Measurements from ENCODE around the gene LY86.

LY86 gene

DNA sequence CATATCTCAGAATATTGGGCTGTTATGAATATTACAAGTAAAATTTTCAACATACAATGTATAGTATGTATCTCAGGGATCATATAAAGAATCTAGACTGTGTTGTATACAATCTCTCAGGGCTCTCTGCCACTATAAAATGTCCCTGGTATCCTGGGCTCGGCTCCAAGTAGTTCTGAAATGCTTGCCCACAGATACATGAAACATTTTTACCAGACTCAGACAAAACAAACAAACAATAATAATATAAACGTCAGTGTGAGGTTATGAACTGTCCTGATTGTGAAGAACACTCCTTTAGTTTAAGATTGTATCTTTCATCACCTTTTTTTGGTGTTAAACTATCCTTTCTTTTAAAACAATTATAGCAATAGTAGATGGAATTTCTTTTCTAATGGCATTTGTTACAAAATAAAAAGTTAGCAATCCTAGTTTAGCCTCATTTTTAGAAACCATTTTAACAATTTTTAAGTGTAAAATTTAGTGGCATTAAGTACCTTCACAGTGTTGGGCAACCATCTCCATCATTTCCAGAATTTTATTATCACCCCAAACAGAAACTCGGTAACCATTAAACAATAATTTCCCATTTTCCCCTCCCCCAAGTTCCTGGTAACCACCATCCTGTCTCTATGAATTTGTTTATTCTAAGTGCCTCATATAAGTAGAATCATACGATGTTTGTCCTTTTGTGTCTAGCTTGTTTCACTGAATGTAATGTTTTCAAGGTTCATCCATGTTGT lies 17.4 kb upstream of the LY86 start:
- DNase-seq (ENCODE audit: low read depth, low spot score), result no peak

DNA sequence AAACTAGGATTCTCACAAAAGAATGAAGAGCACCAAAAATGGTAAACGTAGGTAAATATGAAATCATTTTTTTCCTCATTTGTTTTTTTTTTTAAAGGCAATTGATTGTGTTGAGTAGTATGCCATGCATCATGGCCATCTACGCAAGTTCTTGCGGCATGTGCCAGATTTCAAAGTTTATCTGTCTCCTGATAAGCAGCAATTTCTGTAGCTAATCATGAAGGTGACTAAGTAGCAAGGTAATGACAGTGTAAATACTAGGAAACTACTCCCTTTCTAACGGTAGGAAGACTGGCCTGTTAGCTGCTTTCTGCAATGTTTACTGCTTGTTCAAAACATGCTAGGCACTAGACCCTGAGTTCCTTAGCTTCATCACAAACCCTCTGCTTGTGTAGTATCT lies 13.4 kb upstream of the LY86 start:
- DNase-seq (ENCODE audit: low read depth, low spot score), result no peak

DNA sequence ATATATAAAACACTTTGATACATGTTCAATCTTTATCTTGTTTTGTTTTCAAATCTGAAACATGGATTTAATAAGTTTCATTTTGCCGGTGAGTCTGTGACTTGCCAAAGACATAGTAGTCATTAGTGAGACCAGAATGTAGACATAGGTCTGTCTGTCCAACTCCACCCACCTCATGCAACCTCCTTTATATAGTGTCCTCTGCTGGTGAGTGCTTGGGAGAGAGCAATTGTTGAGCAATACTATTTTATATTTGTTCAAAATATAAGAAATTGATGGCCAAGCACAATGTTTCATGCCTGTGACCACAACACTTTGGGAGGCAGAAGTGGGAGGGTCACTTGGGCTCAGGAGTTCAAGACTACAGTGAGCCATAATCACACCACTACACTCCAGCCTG lies 10.8 kb upstream of the LY86 start:
- DNase-seq (ENCODE audit: low read depth, low spot score), result no peak

DNA sequence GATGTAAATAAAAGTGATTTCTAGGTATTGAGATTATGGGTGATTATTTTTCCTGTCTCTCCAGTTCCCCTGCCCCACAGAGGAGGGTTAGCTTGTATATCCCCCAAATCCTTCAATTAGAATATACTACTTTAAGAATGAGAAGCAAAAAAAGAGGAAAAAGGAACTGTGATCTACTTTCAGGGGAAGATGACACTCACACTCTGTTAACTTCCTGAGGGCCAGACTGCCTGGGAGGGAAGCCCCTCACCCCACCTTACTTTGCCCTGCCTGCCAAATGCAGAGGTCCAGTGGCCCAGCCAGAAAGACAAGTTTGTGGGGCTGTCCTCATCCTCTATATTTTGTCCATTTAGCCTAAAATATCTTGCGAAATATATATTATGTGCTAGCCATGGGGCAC lies 9.2 kb upstream of the LY86 start:
- DNase-seq (ENCODE audit: low read depth, low spot score), result no peak

DNA sequence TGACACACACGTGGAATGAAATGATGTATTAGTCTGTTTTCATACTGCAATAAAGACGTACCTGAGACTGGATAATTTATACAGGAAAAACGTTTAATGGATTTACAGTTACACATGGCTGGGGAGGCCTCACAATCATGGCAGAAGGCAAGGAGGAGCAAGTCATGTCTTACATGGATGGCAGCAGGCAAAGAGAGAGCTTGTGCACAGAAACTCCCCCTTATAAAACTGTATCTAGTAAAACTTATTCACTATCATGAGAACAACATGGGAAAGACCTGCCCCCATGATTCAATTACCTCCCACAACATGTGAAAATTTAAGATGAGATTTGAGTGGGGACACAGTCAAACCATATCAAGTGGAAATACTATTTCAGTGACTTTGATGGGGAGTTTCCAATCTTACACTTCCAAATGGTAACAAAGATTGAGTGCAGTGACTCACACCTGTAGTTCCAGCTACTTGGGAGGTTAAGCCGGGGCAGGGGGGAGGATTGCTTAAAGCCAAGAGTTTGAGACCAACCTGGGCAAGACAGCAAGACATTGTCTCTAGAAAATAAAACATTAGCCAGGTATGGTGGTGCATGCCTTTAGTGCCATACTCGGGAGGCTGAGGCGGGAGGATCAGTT lies 8.2 kb upstream of the LY86 start:
- DNase-seq (ENCODE audit: low read depth, low spot score), result no peak

DNA sequence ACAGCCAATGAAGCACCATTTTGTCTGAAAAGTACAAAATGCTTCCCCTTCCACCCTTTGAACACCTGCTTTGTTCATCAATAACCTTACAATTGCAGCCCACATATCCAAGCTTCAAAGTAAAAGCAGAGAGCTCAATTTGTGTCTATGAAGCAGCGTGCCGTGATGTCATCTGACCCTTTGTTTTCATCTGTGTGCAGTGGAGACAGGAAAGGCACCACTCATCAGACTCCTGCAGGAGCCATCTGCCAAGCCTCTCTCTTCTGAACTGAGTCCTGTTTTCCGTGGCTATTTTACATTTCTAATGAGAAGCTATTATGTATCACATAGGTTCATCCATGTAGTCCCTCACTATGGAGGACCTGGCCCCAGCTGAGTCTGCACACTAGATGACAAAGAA lies 7.5 kb upstream of the LY86 start:
- no peak for DNase-seq (ENCODE audit: low read depth, low spot score)

DNA sequence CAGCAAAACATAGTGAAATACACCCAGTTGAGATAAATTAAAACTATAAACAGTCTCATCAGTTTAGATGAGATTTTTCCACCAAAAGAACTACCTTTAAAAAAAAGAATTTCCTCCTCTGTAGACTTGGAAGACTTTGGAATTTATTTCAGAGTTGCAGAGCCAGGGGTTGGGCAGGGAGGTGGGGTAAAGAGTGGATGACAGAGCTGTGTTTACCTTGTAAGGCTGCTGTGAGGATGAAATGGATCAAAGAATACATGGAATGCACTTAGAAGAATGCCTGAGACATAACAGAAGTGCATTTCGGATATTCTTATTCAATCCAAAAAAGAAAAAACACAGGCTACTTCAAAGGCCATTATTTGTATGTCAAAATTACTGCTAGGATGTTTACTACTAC lies 6.4 kb upstream of the LY86 start:
- DNase-seq (ENCODE audit: low read depth, low spot score), result no peak

DNA sequence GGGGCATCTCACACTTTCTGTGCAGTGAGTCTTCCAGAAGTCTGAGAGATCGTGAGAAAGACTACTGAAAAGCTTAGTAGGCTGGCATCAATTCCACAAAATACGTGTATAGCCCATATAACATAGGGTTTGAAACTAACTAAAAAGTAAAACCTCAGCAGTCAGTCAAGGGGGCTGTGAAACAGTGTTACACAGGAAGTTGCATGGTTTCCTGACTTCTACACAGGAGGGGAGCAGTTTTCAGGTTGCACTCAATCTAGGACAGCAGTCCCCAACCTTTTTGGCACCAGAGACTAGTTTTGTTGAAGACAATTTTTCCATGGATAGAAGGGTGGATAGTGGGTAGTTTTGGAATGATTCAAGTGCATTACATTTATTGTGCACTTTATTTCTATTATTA lies 4.7 kb upstream of the LY86 start:
- no peak for DNase-seq (ENCODE audit: low read depth, low spot score)

DNA sequence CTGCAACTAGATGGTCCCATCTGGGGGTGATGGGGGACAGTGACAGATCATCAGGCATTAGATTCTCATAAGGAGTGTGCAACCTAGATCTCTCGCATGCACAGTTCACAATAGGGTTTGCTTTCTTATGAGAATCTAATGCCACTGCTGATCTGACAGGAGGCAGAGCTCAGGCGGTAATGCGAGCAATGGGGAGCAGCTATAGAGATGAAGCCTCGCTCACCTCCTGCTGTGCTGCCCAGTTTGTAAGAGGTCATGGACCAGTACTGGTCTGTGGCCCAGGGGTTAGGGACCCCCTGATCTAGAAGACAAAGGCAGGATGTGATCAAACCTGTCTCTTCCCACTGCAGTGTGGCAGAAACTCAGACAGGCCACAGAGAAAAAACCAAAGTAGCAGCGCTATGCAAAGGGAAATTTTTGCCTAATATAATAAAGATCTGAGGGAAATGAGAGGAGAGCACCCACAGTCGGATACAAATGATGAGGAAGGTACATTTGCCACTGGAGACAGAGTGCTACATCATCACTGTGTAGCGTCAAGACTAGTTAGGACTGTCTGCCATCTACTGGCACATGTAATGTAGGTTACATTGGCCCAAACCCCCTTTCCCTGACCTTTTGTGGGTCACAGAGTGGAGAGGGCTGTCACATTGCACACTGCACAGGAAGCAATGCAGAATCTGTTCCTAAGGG lies 4.1 kb upstream of the LY86 start:
- DNase-seq (ENCODE audit: low read depth, low spot score), result no peak

DNA sequence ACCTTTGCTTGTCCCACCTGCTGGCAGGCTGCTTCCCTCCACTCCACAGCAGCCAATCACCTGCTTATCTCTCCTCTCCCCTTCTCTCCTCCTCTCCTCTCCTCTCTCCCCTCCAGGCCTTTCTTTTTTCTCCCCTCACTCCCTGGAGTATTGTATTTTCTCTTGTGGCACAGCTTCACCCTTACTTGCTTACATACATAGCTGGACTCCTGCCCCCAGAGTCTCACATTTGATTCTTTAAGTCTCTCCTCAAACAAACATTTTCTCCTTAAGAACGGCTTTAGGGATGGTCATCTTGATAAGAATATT lies 3.6 kb upstream of the LY86 start:
- DNase-seq (ENCODE audit: low read depth, low spot score), result no peak

DNA sequence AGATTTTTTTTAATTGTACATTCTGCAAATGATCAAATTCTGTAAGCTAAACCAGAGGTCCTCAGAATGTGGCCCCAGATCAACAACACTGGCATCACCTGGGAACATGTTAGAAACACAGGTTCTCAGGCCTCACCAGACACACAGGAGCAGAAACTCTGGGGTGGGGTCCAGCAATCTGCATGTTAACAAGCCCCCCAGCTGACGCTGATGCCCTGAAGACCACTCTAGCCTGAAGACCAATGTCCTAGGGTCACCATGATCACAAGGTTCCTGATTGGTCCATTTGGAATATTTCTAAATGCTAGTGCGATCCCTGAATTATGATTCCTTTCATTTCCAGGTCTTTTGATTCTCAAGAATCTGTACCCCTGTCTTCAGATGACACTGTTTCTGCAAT lies 2.4 kb upstream of the LY86 start:
- no peak for DNase-seq (ENCODE audit: low read depth, low spot score)

DNA sequence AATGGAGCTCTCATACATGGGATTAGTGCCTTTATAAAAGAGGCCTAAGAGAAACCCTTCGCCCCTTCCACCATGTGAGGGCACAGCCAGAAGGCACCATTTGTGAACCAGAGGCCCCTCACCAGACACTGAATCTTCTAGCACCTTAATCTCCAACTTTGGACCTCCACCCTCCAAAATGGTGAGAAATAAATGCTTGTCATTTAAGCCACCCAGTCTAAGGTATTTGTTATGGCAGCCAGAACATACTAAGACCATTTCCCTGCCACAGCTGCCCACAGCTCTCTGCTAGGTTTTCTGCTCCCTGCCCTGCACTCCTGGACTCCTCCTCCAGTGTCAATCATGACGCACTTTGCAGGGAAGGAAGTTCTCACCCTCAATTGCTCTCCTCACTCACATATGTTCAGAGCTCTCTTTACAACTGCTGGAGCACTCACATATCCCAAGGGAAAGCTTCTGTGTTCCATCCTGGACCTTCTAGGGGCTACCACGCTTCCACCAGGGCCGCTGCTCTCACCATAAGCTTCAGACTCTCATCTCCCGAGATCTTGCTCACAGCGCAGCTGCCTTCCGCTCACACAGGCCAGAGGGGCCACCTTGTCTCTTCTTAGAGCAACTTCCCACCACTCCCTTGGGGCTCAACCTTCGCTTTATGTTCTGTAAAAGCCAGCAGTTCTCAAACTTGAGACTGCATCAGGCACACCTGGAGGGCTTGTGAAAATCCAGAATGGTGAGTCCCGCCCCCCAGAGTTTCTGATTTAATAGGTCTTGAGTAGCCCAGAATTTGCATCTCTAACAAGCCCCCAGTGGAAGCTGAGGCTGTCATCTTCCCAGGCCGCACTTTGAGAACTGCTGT lies 1.6 kb upstream of the LY86 start:
- DNase-seq (ENCODE audit: low read depth, low spot score), result no peak

DNA sequence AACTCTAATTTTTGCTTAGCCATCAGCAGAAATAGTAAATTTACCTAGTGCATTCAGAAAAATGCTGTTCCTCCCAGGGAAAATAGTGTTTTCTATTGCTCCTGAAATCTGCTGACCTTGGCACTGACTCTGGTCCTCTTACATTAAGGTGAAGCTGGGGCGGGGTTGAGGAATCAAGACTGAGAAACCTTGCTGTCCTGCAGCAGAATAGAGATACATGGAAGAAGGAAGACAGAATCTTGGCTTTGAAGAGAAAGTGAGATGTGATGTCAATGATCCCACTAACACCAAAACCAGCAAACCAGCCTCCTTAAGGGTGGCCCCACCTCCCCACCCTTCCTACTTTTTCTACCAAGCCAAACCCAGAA lies 840 bp upstream of the LY86 start:
- no peak for DNase-seq (ENCODE audit: low read depth, low spot score)

DNA sequence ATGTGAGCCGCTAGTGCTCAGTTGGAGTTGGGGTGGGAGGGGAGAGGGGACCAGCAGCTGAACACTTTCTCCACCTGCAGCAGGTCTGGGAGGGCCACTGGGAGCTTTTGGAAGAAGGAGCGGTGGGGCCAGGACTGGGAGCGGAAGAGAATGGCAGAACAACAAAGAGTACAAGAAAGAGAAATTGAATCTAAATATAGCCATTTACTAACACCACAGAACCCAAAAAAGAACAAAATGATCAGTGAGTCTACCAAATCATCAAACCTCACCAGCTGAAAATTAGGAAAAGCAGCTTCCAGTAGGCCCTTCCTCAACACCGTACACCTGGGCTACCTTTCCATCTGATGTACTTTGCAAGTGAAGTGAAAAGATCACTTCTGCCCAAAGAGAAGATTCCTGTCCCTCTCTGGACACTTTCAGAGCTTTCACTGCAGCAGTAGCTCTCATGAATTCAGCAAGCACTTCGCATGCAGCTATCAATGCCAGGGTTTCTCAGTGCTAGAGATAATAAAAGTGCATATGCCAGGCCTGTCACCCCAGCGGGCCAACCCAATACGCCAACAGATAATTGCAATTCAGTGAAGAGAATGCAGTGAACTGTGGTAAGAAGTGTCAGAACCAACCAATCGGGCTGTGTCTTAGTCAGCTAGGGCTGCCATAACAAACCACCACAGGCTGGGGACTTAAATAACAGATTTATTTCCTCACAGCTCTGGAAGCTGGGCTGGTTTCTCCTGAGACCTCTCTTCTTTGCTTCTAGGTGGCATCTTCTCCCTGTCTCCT lies 597 bp downstream of the LY86 start:
- DNase-seq (ENCODE audit: low read depth, low spot score), result no peak

DNA sequence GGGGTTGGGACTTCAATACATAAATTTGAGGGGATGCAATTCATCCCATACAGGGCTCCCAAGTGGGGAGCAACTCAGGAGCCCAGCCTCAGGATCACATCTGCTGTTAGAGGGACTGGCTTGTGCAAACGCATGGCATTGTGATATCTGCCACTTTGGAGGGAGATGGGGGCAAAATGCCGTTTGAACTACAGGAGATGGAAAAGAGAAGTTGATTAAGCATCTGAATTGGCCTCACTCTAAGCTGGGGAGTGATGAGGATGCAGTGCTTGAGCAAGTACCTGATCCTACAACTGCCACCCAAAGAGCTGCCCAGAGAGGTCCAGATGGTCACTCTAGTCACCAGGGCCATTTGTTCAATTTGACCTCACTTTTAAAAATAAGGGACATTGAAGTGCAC lies 2.0 kb downstream of the LY86 start:
- DNase-seq (ENCODE audit: low read depth, low spot score), result no peak

DNA sequence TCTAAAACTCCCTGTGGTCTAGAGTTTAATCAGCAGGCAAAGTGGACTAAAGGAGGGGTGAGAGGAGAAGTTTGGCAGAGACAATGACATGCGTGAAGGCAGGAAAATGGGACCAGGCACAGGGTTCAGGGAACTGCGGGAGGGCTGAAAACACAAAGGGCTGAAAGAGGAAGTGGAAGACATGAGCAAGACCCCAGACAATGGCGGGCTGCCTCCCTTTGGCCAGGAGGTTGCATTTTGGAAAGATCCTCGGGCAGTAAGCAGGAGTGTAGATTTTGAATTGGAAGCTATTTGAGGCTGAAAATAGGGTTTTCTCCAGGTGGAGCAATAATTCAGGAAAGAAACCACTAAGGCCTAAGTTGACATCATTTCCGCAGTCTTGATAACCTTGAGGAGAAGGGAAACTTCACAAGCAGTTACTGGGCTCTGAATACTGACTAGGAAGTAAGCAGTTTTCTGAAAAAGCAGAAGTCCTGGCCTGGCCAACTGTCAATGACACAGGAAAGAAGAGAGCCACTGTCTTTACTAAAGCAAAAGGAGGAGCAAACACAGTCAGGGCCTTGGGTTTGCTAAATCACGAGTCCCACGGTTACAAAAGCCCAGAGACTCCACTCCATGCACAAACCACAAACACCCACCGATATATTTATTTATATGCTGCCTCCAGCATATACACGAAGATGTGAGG lies 3.4 kb downstream of the LY86 start:
- DNase-seq (ENCODE audit: low read depth, low spot score), result no peak

DNA sequence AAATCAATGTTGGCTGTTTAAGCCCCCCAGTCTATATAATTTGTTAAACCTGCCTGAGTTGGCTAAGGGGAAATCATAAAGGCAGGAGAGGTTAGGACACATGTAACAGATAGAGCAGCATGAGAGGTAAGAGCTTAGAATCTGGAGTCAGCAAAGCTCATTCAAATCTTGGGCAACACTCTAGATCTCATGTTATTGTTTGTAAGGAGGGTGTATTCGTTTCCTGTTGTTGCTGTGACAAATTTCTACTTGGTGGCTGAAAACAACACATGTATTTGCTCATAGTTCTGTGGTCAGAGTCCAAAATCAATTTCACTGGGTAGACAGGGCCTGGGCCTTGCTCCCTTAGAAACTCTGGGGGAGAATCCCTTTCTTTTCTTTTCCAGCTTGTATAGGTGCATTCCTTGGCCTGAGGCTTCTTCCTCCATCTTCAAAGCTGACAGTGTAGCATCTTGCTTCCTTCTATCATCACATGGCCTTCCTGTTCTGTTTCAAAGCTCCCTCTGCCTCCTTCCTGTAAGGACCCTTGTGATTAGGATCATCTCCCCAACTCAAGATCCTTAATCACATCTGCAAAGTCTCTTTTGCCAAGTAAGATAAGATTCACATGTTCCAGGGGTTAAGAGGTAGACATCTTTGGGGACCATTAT lies 4.4 kb downstream of the LY86 start:
- no peak for DNase-seq (ENCODE audit: low read depth, low spot score)

DNA sequence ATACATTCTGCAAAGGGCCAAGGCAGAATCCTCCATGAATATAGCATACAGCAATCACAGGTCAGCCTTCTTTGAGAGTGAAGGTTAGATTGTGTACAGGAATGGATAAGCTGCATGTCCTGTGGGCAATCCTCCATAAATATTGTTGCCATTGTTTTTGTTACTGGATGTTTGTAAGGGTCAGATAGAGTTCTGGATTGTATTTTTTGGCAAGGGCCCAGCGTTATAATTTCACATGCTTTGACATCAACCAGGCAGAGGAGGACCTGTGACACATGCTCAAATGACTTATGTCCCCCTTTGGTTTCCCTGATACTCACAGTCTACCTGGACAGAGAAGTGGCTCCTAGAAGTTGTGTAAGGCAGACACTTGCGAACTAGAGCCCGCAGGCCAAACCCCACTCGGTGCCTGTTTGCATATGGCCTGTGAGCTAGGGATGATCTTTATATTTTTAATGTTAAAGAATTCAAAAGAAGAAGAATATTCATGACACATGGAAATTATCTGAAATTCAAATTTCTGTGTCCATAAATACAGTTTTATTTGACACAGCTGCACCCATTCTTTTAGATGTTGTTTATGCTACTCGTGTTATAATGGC lies 5.4 kb downstream of the LY86 start:
- no peak for DNase-seq (ENCODE audit: low read depth, low spot score)

DNA sequence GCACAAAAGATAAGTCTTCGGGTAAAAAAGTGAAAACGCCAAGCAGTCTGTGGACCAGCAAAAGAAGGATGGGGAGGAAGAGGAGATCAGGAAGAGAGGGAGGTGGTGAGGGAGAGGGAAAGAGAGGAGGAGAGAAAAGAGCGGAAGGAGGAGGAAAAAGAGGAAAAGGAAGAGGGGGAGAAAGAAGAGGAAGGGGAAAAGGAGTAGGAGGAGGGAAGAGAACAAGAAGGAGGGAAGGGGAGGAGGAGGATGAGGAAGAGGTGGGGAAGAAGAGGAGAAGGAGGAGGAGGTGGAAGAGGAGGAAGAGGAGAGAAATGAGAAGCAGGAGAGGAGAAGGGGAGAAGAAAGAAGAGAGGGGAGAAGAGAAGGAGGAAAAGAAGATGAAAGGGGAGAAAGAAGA lies 6.5 kb downstream of the LY86 start:
- DNase-seq (ENCODE audit: low read depth, low spot score), result no peak

DNA sequence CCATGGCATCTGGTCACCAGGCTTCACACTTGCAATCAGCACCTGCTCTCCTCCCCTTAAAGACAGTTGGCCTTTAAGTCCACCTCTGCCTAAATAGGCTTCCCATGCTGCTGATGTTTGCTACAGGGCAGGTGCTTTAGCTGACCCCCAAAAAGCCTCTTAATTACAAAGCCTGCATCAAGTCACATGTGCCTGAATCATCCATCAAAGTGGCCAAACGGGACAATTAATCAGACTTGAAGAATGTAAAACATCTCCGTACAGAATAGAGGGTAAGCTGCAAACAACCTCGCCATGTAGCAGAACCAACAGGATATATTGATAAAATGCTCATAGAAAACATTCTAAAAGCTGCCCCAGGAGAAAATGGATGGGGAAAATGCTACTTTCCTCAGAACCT lies 7.4 kb downstream of the LY86 start:
- DNase-seq (ENCODE audit: low read depth, low spot score), result no peak

Measured in iPS DF 19.7 (cell line).